Suppressor macrophage treated with lipopolysaccharide for 4 hours (primary cell): ENCODE results near the gene CELSR3.

Experiments
- DNase-seq: peaks from one replicate; pipeline ENCODE4 v3.0.0-alpha.2; 2020

CELSR3 gene

GRCh38 chr3:48656841-48657281 lies 5.8 kb downstream of the CELSR3 start:
- DNase-seq: no peak

- peak; percentile 79 for DNase-seq
These were observed 6.4 kb downstream of the CELSR3 start for GRCh38 chr3:48656061-48656840.

DNA sequence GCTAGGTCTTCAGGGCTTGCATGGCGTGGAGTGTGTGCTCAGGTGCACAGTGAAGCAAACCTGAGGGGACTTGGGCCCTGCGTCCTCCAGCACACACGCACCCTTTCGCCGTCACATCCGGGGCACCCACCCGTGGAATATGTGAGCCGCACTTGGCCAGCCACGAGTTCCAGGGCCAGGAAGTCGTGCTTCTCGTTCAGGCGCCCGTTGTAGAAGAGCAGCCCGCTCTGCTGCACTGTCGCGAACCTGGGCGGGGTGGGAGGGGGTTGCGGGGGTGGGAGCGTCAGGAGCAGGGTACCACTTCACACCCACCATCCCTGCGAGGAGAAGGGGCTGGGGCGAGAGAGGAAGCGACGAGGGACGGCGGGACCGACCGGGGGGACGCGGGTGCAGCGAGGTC lies 7.1 kb downstream of the CELSR3 start:
- DNase-seq: no peak

GRCh38 chr3:48655063-48655462 lies 7.6 kb downstream of the CELSR3 start:
- no peak for DNase-seq

DNA sequence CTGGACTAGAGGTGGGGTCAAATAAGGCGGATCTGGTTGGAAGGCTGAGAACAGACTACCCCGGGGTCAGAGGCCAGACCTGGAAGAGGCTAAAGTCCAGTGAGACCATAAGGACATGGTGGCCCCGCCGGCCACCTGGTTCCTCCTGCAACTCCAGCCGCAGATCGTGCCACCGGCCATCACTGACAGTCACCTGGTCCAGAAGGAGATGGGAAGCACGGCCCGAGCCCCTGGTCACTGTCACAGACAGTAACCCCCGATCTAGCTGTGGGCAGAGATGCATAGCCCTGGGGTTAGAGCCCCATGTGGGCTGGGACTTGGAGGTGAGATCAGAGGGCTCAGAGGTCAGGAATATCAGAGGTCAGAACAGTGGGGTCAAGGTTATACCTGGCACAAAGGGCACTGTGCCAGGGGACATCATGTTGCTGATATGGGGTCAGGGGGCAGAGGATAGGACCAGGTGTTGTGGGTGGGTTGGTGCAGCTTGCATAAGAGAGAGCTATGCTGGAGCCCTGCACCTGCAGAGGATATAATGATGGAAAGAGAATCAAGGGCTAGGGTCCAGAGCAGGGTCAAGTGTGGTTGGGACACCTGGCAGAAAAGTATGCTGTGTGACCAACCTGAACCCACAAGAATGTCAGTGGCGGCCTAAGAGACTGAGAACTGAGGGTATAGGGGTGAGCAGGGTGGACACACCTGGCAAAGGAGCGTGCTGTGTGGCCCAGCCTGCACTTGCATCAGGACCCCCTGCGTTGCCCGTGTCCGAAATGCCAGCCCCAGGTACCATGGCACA lies 9.6 kb downstream of the CELSR3 start:
- no peak for DNase-seq

- no peak for DNase-seq
These were observed 10.9 kb downstream of the CELSR3 start for GRCh38 chr3:48651771-48652170.

DNA sequence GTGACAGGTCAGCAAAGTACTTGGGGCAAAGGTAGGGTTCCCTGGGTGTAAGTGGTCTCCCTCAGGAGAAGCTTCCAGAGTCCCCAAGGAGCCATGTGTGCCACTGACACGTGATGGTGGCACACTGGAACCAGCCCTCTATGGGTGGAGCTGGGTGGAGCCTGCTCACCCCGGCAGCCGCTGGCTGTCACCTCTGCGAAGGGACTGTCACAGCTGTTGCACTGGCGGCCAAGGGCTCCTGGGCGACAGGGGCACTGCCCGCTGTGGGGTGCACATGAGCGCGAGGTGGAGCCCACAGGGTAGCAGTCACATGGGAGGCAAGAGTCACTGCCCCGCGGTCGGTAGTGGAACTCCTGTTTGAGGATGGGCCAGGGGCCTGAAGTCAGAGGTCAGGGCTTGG lies 12.0 kb downstream of the CELSR3 start:
- no peak for DNase-seq

GRCh38 chr3:48648188-48648850 lies 14.4 kb downstream of the CELSR3 start:
- DNase-seq: no peak

DNA sequence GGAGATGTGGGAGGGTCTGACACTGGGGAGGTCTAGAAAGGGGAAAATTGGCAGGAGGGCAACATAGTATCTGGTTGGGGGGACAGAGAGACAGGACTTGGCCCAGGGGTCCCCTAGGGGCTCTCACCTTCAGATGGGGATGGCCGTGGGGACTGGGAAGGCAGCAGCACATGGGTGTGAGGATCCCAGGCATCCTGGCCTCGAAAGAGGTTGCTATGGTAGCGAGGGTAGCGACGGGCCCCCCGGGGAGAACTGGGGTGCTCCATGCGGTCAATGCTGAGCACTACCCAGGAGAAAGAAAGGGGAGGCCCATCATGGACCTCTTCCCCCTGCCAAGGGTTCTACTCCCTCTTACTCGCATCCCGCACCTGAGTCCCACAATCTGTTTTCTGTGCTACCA lies 15.0 kb downstream of the CELSR3 start:
- no peak for DNase-seq

- DNase-seq: no peak
These were observed 17.6 kb downstream of the CELSR3 start for GRCh38 chr3:48644898-48645760.

- DNase-seq: no peak
These were observed 20.1 kb downstream of the CELSR3 start for GRCh38 chr3:48642605-48643004.

DNA sequence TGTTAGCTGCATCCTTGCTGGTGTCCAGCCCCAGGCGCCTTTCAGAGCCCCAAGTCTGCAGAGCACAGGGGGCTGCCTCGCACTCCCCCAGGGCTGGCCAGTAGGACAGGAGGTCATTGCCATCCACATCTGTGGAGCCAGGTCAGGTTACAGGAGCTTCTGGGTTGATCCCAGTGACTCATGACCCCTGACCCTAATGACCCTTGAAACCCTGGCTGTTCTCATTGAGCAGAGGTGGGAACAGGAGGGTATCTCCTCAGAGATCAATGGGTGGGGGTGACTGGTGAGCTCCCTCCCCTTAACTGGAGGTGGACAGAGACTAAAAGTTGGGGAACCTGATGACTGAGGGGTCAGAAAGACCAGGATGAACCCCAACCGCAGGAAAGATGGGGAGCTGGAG lies 21.3 kb downstream of the CELSR3 start:
- DNase-seq: no peak

- DNase-seq: no peak
These were observed 22.6 kb downstream of the CELSR3 start for GRCh38 chr3:48639944-48640606.

DNA sequence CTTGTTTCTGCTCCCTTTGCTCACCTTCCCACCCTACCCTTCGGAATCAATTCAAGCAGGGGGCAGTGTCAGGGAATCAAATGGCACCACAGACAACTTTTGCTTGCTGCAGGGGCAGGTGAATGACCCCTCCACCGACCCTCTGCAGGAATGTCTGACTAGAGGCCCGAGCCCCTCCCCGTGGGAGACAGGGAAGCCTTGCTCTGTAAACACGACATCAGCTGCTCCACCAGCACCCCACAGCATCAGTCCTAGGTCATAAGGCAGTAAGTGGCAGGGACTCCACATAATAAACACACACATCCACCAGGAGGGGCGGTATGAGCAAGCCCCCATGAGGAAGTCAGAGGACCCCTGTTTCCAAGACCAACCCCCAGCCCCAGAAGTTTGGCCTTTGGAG lies 25.4 kb downstream of the CELSR3 start:
- DNase-seq: no peak

DNA sequence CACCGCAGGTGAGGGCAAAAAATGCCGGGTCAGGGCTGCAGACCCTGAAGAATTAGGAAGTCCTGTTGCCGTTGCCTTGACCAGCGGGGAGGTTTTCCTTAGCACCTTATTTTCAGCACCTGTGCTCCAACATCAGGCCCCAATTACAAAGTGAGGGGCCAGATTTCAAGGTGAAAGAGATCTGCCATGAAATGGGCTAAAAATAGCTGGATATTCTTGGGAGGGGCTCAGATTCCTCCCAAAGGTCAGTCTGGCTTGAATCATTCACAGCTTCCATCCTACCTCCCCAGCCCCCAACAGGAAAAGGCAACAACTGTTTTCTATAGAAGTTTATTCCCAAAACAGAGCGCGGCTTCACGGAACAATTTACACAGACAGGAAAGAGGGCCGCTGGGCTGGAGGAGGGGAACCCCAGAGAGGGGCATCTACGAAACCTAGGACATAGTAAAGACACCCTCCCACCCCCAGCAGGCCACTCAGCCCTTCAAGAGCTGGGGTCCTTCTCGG lies 26.5 kb downstream of the CELSR3 start:
- no peak for DNase-seq

DNA sequence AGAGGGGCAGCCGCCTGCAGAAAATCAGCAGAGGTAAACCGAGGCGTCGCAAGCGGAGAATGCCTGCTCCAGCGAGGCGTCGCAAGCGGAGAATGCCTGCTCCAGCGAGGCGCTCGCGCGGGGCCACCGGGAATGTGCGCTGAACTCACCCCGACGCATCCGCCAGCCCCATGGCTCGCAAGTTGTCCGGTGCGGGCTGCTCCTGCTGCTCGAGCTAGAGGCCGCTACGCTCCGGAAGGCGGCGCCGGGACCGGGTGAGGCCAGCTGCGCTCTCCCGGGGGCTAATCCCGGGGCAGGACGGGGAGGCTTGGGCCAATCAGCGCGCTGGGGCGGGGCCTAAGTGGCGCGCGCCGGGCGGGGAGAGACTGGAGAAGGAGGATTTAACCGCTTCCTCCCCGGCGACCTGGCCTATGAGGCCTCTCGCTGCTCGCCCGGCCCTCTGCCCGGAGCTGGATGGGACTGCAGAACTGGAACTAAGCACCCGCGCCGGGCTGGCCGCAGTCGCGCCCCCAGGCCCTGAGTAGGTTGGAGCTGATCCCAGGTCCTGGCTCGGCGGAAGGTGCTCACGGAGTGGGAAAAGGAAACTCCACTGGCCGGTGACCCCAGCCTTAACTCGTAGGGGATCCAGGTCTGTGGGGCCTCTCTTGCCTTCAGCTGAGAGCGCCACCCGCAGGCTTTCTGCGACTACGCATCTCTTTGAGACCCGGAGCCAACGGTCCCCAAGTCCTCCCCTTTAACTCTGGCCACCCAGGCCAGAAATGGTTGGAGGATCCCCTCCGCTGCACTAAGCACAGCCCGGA lies 27.3 kb downstream of the CELSR3 start, which contains the start of gene SLC26A6:
Gene SLC26A6 (minus strand): TSS at position 240 of the 800 bp plus-strand sequence. CDS start 68 bp downstream, at position 172.
- peak; percentile 98 for DNase-seq

GRCh38 chr3:48634661-48635221 lies 27.9 kb downstream of the CELSR3 start:
- DNase-seq: peak; percentile 45

GRCh38 chr3:48633743-48634142 lies 28.9 kb downstream of the CELSR3 start:
- DNase-seq: no peak

DNA sequence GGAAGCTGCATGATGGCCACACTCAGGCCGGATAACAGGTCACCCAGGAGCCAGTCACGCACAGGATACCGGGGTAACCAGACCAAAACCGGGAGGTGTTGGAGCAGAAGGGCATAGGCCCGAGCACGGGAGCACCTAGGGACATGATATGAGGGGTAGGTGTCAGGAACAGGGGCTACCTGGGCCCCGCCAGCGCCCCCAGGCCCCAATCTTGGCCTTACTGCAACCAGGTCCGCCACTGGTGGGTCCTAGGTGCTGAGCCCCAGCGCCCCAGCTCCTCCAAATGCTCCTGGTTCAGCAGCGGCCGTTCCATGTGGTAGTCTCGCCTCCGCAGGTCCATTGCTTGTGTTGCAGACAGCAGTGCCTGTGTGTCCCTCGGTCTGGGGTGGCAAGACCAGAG lies 29.4 kb downstream of the CELSR3 start:
- no peak for DNase-seq
